ENCODE data around the gene UBE3B.
"Not testable (repeated sequence)": the region's sequence is repeated elsewhere in the genome, so short reads cannot be mapped to it uniquely, and the experiment has no call there.

Gene UBE3B

GRCh38 chr12:109439951-109440350 is 37.5 kb upstream of the UBE3B start:
- H3K27me3 ChIP-seq (ENCODE audit: control insufficient read depth in 1 of 2, insufficient read depth in 1 of 2, low read length in 2 of 2); H3K9ac ChIP-seq (ENCODE audit: low read length): not testable (repeated sequence)

DNA sequence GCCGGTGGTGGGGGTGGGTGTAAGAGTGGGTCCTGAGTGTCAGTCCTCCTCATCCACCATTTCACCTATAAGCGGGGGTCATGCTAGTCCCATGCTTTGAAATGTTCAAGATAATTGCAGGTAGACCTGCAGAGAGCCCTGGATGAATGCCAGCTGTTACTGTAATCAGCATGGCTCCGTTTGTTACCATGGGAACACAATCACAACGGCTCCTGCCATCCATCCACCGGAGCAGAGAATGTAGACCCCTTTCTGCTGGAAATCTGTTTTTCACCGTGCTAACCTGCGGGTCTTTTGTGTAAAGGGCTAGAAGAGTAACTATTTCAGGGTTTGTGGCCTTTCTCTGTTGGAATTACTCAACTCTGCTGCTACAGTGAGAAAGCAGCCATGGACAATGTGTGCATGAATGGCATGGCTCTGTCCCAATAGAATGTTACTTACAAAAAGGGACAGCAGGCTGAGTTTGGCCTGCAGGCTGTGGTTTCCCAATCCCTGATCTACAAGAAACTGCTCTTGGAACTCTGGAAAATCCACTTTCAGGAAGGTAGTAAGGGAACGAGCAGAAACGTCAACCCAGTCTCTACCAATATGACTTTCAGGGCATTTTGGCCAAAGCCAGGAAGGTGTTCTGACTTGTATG is 36.5 kb upstream of the UBE3B start:
- H3K4me2 ChIP-seq (ENCODE audit: low read length, poor library complexity, severe bottlenecking): no peak overlapping the region
- H3K23ac ChIP-seq (ENCODE audit: low read length in 2 of 2): no peak overlapping the region
- H3K79me1 ChIP-seq (replicated peaks; ENCODE audit: low read length, poor library complexity, severe bottlenecking): peaks cover 8% of the 10 kb centered on the region
- no peak overlapping the region for H2AFZ ChIP-seq (ENCODE audit: low read depth, low read length)
- 85% methylated on average over 8 of the region's 9 CpGs for WGBS
- H2BK120ac ChIP-seq (ENCODE audit: low read depth, low read length): no peak overlapping the region
- DNase-seq: no peak
- no peak overlapping the region for H3K4me3 ChIP-seq (ENCODE audit: insufficient read depth in 1 of 2, low read depth in 1 of 2, low read length in 2 of 2)
- no peak overlapping the region for H3K18ac ChIP-seq (ENCODE audit: low read depth in 1 of 2, low read length in 2 of 2)
- no peak overlapping the region for H2BK15ac ChIP-seq (ENCODE audit: low read depth, poor library complexity, severe bottlenecking)
- H2AK5ac ChIP-seq (ENCODE audit: low read length, severe bottlenecking): no peak overlapping the region
- H4K8ac ChIP-seq (ENCODE audit: low read length): no peak overlapping the region
- H3K27ac ChIP-seq (ENCODE audit: low read length, poor library complexity, severe bottlenecking): no peak overlapping the region
- no peak overlapping the region for H3K9ac ChIP-seq (ENCODE audit: low read length)
- H3K4ac ChIP-seq (ENCODE audit: low read depth in 1 of 2, low read length in 2 of 2): no peak overlapping the region
- peaks cover 4% of the 10 kb centered on the region for H3K4me1 ChIP-seq (ENCODE audit: control insufficient read depth, insufficient read depth, low read depth, low read length)
- no peak overlapping the region for H2BK5ac ChIP-seq (ENCODE audit: low read depth, low read length, poor library complexity, severe bottlenecking)
- H3K36me3 ChIP-seq (ENCODE audit: control insufficient read depth in 1 of 2, insufficient read depth in 2 of 2, low read depth in 1 of 2, low read length in 2 of 2): peaks cover 10 to 17% of the 10 kb centered on the region in 2 experiments
- H4K91ac ChIP-seq (ENCODE audit: low read length): no peak overlapping the region
- no peaks in the 10 kb centered on the region for H3K9me3 ChIP-seq (ENCODE audit: control insufficient read depth, low read length)
- no peaks in the 10 kb centered on the region for H3K27me3 ChIP-seq (ENCODE audit: control insufficient read depth in 1 of 2, insufficient read depth in 1 of 2, low read length in 2 of 2)
- H2BK12ac ChIP-seq (ENCODE audit: low read length in 2 of 2): no peak overlapping the region
- no peak overlapping the region for H3K14ac ChIP-seq (ENCODE audit: low read length in 2 of 2)

More at GRCh38 chr12:109439951-109440350, 37.5 kb upstream of the UBE3B start:
- not testable (repeated sequence) for H3K4me2 ChIP-seq (ENCODE audit: low read length, poor library complexity, severe bottlenecking); H2BK120ac ChIP-seq (ENCODE audit: low read depth, low read length); H2AK5ac ChIP-seq (ENCODE audit: low read length, severe bottlenecking); H3K9me3 ChIP-seq (ENCODE audit: control insufficient read depth, low read length); H3K4me3 ChIP-seq (ENCODE audit: insufficient read depth in 1 of 2, low read depth in 1 of 2, low read length in 2 of 2); DNase-seq; H3K4ac ChIP-seq (ENCODE audit: low read depth in 1 of 2, low read length in 2 of 2); H2BK5ac ChIP-seq (ENCODE audit: low read depth, low read length, poor library complexity, severe bottlenecking); H3K79me1 ChIP-seq (replicated peaks; ENCODE audit: low read length, poor library complexity, severe bottlenecking); H2BK15ac ChIP-seq (ENCODE audit: low read depth, poor library complexity, severe bottlenecking); H3K23ac ChIP-seq (ENCODE audit: low read length in 2 of 2); H3K4me1 ChIP-seq (ENCODE audit: control insufficient read depth, insufficient read depth, low read depth, low read length); H3K18ac ChIP-seq (ENCODE audit: low read depth in 1 of 2, low read length in 2 of 2); H4K91ac ChIP-seq (ENCODE audit: low read length); H3K14ac ChIP-seq (ENCODE audit: low read length in 2 of 2); H2AFZ ChIP-seq (ENCODE audit: low read depth, low read length); H2BK12ac ChIP-seq (ENCODE audit: low read length in 2 of 2); H4K8ac ChIP-seq (ENCODE audit: low read length); H3K27ac ChIP-seq (ENCODE audit: low read length, poor library complexity, severe bottlenecking)
- WGBS: 97% methylated on average over 13 of the region's 13 CpGs
- H3K36me3 ChIP-seq (ENCODE audit: control insufficient read depth in 1 of 2, insufficient read depth in 2 of 2, low read depth in 1 of 2, low read length in 2 of 2): peaks cover 7 to 10% of the 10 kb centered on the region in 2 experiments

GRCh38 chr12:109443794-109444193 is 33.6 kb upstream of the UBE3B start:
- H4K91ac ChIP-seq (ENCODE audit: low read length): no peak overlapping the region
- H3K9ac ChIP-seq (ENCODE audit: low read length): peak overlapping the region; percentile 12
- no peaks in the 10 kb centered on the region for H3K27me3 ChIP-seq (ENCODE audit: control insufficient read depth in 1 of 2, insufficient read depth in 1 of 2, low read length in 2 of 2)
- no peak overlapping the region for H2BK120ac ChIP-seq (ENCODE audit: low read depth, low read length)
- no peak overlapping the region for H2BK12ac ChIP-seq (ENCODE audit: low read length in 2 of 2)
- no peak overlapping the region for H3K18ac ChIP-seq (ENCODE audit: low read depth in 1 of 2, low read length in 2 of 2)
- H2AFZ ChIP-seq (ENCODE audit: low read depth, low read length): no peak overlapping the region
- H2BK5ac ChIP-seq (ENCODE audit: low read depth, low read length, poor library complexity, severe bottlenecking): no peak overlapping the region
- H3K79me1 ChIP-seq (replicated peaks; ENCODE audit: low read length, poor library complexity, severe bottlenecking): peaks cover 20% of the 10 kb centered on the region
- WGBS: 89% methylated on average over 5 of the region's 5 CpGs
- no peak overlapping the region for H4K8ac ChIP-seq (ENCODE audit: low read length)
- no peak overlapping the region for H3K27ac ChIP-seq (ENCODE audit: low read length, poor library complexity, severe bottlenecking)
- H3K9me3 ChIP-seq (ENCODE audit: control insufficient read depth, low read length): no peaks in the 10 kb centered on the region
- peaks cover 10% of the 10 kb centered on the region for H3K4me1 ChIP-seq (ENCODE audit: control insufficient read depth, insufficient read depth, low read depth, low read length)
- H2BK15ac ChIP-seq (ENCODE audit: low read depth, poor library complexity, severe bottlenecking): no peak overlapping the region
- peaks cover 27 to 45% of the 10 kb centered on the region in 2 experiments for H3K36me3 ChIP-seq (ENCODE audit: control insufficient read depth in 1 of 2, insufficient read depth in 2 of 2, low read depth in 1 of 2, low read length in 2 of 2)
- no peak for DNase-seq
- no peak overlapping the region for H3K23ac ChIP-seq (ENCODE audit: low read length in 2 of 2)
- no peak overlapping the region for H3K4ac ChIP-seq (ENCODE audit: low read depth in 1 of 2, low read length in 2 of 2)
- H3K4me2 ChIP-seq (ENCODE audit: low read length, poor library complexity, severe bottlenecking): no peak overlapping the region
- no peak overlapping the region for H3K14ac ChIP-seq (ENCODE audit: low read length in 2 of 2)
- H3K4me3 ChIP-seq (ENCODE audit: insufficient read depth in 1 of 2, low read depth in 1 of 2, low read length in 2 of 2): peak overlapping the region in 1 of 2 experiments; percentile 19
- H2AK5ac ChIP-seq (ENCODE audit: low read length, severe bottlenecking): peak overlapping the region; percentile 47

GRCh38 chr12:109444259-109444658 is 33.2 kb upstream of the UBE3B start:
- Histone ChIP-seq H3K79me1 (replicated peaks; ENCODE audit: low read length, poor library complexity, severe bottlenecking) (peaks cover 20% of the 10 kb centered on the region), H2AFZ (ENCODE audit: low read depth, low read length) (no peak overlapping the region), H3K36me3 (ENCODE audit: control insufficient read depth in 1 of 2, insufficient read depth in 2 of 2, low read depth in 1 of 2, low read length in 2 of 2) (peaks cover 27 to 50% of the 10 kb centered on the region in 2 experiments), H3K18ac (ENCODE audit: low read depth in 1 of 2, low read length in 2 of 2) (no peak overlapping the region), H2BK12ac (ENCODE audit: low read length in 2 of 2) (no peak overlapping the region), H3K4ac (ENCODE audit: low read depth in 1 of 2, low read length in 2 of 2) (no peak overlapping the region), H2BK5ac (ENCODE audit: low read depth, low read length, poor library complexity, severe bottlenecking) (peak overlapping the region; percentile 35), H3K9me3 (ENCODE audit: control insufficient read depth, low read length) (no peaks in the 10 kb centered on the region), H3K9ac (ENCODE audit: low read length) (peak overlapping the region; percentile 12), H3K4me3 (ENCODE audit: insufficient read depth in 1 of 2, low read depth in 1 of 2, low read length in 2 of 2) (peak overlapping the region in 1 of 2 experiments; percentile 19), H2BK120ac (ENCODE audit: low read depth, low read length) (no peak overlapping the region), H3K4me2 (ENCODE audit: low read length, poor library complexity, severe bottlenecking) (no peak overlapping the region), H4K91ac (ENCODE audit: low read length) (no peak overlapping the region), H4K8ac (ENCODE audit: low read length) (no peak overlapping the region), H3K14ac (ENCODE audit: low read length in 2 of 2) (no peak overlapping the region), H3K23ac (ENCODE audit: low read length in 2 of 2) (no peak overlapping the region), H3K27ac (ENCODE audit: low read length, poor library complexity, severe bottlenecking) (peak overlapping the region; percentile 89), H2BK15ac (ENCODE audit: low read depth, poor library complexity, severe bottlenecking) (no peak overlapping the region), H3K4me1 (ENCODE audit: control insufficient read depth, insufficient read depth, low read depth, low read length) (peaks cover 10% of the 10 kb centered on the region), H3K27me3 (ENCODE audit: control insufficient read depth in 1 of 2, insufficient read depth in 1 of 2, low read length in 2 of 2) (no peaks in the 10 kb centered on the region), H2AK5ac (ENCODE audit: low read length, severe bottlenecking) (peak overlapping the region; percentile 47)
- no peak for DNase-seq
- WGBS: 88% methylated on average over 6 of the region's 6 CpGs

Data from mesenchymal stem cell (in vitro differentiated cells and primary cell).